Measurements from ENCODE around the gene ADORA2A.

Gene ADORA2A

GRCh38 chr22:24427500-24428164 is at the start of gene ADORA2A:
Gene ADORA2A (plus strand): TSS chr22:24427599. CDS start chr22:24433405, 5,806 bp downstream.
- FAIRE-seq = no peak
- no peak for TF ChIP-seq CTCF (IDR thresholded peaks at IDR 0.05; ENCODE audit: insufficient read depth, missing control alignments)
- no peak for DNase-seq (ENCODE audit: insufficient read length, low spot score)

- FAIRE-seq (no peak), DNase-seq (ENCODE audit: insufficient read length, low spot score) (no peak)
- TF ChIP-seq CTCF (IDR thresholded peaks at IDR 0.05; ENCODE audit: insufficient read depth, missing control alignments) = no peak
These were observed 47.9 kb upstream of the ADORA2A start for GRCh38 chr22:24379536-24379935.

GRCh38 chr22:24380220-24380904 is 47.0 kb upstream of the ADORA2A start:
- DNase-seq (ENCODE audit: insufficient read length, low spot score) (no peak), FAIRE-seq (peak; percentile 98)
- TF ChIP-seq CTCF (IDR thresholded peaks at IDR 0.05; ENCODE audit: insufficient read depth, missing control alignments) = no peak

- DNase-seq (ENCODE audit: insufficient read length, low spot score) = no peak
- no peak for TF ChIP-seq CTCF (IDR thresholded peaks at IDR 0.05; ENCODE audit: insufficient read depth, missing control alignments)
- no peak for FAIRE-seq
These were observed 46.5 kb upstream of the ADORA2A start for GRCh38 chr22:24380905-24381230.

GRCh38 chr22:24383061-24383460 is 44.3 kb upstream of the ADORA2A start:
- no peak for TF ChIP-seq CTCF (IDR thresholded peaks at IDR 0.05; ENCODE audit: insufficient read depth, missing control alignments)
- FAIRE-seq (no peak), DNase-seq (ENCODE audit: insufficient read length, low spot score) (no peak)

GRCh38 chr22:24384131-24384530 is 43.3 kb upstream of the ADORA2A start:
- no peak for DNase-seq (ENCODE audit: insufficient read length, low spot score)
- TF ChIP-seq CTCF (IDR thresholded peaks at IDR 0.05; ENCODE audit: insufficient read depth, missing control alignments) = no peak
- no peak for FAIRE-seq

- FAIRE-seq = no peak
- DNase-seq (ENCODE audit: insufficient read length, low spot score) = no peak
- TF ChIP-seq CTCF (IDR thresholded peaks at IDR 0.05; ENCODE audit: insufficient read depth, missing control alignments) = no peak
These were observed 40.4 kb upstream of the ADORA2A start for GRCh38 chr22:24386937-24387471.
